HUDEP-2 (cell line): ENCODE measurements around the gene SH3D21.

Experiments used
- DNase-seq, 76 experiments: peaks; one replicate each; lab custom pipeline; 2025; ENCODE audit not compliant: unreplicated experiment in 76 of 76; lab: John Stamatoyannopoulos, UW

Gene SH3D21

DNA sequence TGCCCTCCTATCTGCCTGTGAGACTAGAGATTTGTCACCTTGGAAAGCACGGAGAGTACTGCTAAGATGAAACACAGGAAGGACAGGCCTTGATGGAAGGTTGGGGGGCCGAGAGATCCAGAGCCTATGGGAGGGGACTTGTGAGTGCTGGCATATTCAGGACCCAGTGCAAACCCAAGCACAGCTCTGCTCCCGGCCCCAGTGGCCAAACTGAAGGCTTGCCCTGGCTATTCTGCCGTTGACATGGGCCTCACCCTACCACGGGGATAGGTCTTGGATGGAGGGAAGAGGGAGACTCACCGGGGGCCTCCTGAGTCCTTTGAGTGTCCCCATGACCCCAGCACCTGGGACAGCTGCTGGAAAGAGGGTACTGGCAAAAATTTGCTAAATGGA, 21.9 kb downstream of the SH3D21 start:
- no peak for DNase-seq

GRCh38 chr1:36328713-36329112, 22.5 kb downstream of the SH3D21 start:
- DNase-seq, result peak in 20 of 76 experiments; percentile 5 to 31 (median 14)

DNA sequence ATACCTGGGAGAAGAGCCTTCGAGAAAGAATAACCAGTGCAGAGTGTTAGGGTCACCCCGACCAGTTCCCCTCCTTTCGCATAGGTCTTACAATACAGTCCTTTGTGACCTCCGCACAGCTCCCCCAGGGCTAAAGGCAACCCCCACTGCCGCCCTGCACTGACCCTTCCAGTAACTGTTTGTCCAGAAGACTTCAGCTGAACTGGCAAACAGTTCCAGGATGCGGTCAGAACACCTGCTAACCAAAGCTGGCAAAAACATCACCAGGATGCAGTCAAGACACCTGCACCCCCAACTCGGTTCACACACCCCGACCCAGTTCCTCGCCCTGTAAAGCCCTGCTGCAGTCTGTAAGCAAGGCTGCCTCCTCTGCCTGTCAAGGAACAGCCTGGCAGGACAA, 23.6 kb downstream of the SH3D21 start:
- DNase-seq, result no peak

- DNase-seq, result no peak
These were observed 24.8 kb downstream of the SH3D21 start for GRCh38 chr1:36330940-36331339.

- no peak for DNase-seq
These were observed 31.7 kb downstream of the SH3D21 start for GRCh38 chr1:36337830-36338229.

- DNase-seq, result no peak
These were observed 33.0 kb downstream of the SH3D21 start for GRCh38 chr1:36339215-36339614.

DNA sequence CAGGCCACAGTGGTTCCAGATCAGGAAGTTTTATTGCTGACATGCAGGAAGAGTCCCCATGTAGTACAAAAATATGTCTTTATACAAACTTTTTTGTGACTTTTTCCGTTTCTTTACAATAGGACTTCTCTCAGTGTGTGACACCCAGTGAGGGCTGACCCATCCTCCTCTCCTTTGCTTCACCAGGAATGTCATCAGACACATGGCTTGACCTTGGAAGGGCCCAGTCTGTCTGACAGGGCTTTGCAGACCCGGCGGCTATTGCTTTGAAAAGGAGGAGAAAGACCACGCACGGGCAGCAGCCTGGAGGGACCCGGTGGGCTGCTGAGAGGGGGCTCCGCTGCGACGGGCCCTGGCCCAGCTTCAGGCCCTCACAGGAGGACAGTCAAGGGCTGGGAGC, 33.4 kb downstream of the SH3D21 start:
- no peak for DNase-seq

DNA sequence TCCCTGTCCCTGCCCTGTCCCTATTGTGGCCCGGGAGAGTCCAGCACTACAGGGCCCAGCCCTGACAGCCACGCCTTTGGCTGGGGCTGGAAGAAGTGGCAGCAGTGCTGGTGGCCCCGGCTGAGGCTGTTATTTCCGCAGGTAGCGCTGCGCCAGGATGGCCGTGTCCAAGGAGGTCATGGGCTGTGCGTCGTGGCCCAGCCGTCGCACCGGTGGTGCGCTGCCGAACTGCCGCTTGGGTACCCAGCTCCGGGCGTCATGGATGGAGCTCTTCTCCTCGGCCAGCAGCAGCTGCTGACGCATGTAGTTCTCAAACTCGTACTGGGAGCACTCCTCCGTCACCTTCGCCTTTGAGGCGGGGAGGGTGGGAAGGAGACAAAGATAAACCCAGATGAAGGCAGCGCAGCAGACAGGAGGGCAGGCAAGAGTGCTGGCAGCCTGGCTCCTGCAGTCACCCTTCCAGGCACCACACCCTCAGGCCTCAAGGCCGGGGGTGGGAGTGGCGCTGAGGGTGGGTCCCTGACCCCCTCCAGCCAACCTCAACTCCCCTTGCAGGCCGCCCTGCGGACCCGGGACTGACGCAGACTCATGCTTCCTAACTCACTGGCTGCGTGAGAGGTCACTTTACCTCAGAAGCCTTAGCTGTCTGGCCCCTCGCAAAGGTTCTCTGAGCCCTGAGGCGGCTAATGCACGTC, 35.6 kb downstream of the SH3D21 start:
- no peak for DNase-seq

DNA sequence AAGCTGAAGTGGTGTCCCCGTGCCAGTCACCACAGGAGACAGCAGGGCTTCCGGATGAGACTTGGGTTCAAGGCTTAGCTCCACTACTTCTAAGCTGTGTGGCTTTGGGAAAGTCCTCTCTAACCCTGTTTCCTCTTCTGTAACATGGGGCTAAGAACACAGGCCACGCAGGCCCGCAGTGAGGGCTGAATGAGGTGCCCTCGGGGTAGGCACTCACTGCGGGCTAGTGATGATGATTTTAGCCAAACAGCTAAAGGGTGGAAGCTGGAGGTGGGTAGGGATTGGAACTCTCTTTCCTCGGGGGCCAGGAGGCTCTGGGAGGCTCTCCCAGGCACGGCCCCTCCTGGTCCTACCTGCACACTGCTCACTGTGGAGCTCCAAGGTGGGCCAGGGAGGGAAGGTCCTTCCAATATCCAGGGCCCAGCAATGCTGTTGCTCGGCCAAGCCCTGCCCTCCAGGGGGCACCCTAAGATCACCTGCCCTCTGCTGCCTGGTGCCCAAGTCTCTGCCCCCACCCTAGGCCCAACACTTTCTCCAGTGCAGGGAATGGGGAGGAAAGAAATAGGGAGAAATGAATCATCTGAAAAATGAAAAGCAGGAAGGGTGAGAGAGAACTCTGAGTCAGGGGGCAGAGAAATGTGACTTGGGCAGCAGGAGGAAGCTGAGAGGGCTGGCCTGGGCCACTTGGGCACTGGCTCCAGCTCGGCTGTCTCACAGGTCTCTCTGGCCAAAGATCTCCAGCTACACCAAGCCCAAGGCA, 36.4 kb downstream of the SH3D21 start:
- DNase-seq, result peak in 47 of 76 experiments; percentile 9 to 60 (median 37)

- no peak for DNase-seq
These were observed 37.7 kb downstream of the SH3D21 start for GRCh38 chr1:36343651-36344394.

- no peak for DNase-seq
These were observed 38.2 kb downstream of the SH3D21 start for GRCh38 chr1:36344395-36344680.

DNA sequence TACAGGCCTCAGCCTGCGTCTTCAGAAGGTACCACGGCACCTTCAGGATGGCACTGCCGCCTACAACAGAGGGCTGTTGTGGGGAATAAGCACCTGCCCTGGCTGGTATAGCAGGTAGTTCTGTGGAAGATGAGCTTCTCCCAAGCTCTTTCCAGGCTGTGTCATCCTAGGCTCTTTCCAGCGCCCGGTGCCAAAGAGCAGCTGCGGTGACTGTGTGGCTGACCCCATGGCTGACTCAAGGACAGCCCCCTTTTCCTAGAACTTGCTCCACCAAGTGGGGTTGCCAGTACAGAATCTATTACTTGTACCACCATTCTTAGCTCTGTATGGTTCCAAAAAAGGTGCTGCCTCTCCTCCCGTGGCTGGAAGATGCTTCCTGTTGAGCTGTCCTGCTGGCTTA, 39.2 kb downstream of the SH3D21 start:
- no peak for DNase-seq

- DNase-seq, result no peak
These were observed 40.7 kb downstream of the SH3D21 start for GRCh38 chr1:36346741-36347370.

DNA sequence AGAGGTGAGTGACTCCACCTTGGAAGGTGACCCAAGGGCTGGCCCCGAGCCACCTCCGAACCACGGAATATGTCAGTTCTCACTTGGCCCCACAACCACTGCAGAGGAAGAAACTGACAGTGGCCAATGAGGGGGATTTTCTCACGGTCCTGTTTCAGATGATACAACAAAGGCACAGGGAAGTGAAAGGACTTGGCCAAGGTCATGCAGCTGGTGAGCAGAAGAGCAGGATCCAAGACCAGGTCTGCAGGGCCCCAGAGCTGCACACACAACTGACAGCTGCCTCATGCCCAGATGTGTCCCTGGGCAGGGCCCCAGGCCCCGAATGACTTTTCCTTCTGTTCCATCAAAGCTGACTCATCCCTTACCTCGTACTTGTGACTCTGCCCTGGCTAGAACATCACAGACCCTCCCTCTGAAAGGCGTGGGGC, 43.1 kb downstream of the SH3D21 start:
- peak in 1 of 76 experiments; percentile 5 for DNase-seq

GRCh38 chr1:36349839-36350238, 43.7 kb downstream of the SH3D21 start:
- DNase-seq, result no peak

GRCh38 chr1:36350659-36351226, 44.6 kb downstream of the SH3D21 start:
- DNase-seq, result no peak

DNA sequence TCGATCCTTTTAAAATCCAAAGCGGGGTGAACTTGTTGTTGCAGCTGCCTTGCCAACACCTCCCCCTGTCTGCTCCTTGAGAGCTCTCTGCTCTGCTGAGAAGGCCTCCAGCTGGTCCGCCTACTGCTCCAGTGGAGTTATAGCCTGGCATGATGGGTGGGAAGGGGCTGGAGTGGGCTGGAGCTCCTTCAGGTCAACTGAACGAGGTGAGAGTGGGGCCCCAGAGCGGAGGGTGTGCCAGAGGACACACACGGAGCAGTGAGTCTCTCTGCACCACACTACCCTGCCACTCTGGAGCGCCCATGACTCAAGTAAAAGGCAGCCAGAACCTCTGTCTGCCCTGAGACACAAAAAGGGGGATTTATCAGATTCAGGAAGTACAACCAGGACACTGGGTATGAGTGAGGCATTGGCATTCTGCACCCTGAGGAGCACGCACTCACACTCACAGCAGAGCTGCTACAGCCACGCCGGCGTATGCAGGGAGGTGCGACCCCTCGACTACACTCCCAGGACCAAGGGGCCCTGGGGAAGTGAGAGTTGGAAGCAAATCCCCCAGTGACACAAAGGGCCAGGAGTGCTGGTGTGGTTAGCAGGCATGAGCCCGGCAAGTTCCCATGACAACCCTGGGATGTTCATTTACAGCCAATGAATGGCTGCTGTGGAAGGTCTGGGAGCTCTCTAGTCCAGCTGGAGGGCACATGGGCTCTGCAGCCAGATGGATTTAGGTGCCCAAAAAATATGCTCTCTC, 45.2 kb downstream of the SH3D21 start:
- DNase-seq, result no peak

DNA sequence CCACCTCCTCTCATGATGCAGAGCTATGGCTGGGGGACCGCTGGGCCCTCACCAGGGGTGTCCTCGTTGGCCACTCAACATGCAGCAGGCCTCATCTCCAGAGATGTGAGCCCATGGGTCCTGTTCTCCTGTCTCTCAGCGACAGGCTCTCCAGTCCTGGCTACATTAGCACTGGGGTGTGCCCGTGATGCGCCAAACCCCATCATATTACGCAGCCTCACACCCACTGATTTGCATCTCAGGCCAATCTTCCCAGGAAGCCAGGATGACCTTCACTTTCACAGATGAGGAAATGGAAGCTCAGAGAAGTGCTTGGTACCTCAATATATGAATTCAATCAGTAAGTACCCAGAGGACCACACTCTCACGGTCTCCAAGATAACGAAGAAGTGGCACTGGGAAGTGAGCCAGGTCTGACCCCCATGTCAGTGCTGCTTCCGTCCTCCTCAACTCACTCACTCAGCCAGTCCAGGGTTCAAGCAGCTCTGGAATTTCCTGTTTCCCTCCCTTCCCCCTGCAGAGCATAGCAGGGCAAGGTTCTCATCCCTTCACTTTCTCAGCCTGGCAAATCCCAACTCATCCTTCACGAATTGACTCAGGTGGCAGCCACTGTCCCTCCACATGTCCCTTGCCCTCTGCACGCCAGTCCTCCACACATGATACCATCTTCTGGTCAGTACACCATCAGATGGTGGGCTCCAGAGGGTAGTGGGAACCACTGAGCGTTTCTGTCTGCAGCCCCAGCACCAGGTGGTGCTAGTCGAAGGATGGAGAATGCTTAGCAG, 46.1 kb downstream of the SH3D21 start:
- DNase-seq, result no peak
